GM12873 (cell line): ENCODE measurements around the gene FAM135A.
A peak's percentile ranks its signal among the peaks of the same experiment; 100 is the strongest.

Experiments
- CTCF ChIP-seq: IDR thresholded peaks from 2 replicates; pipeline ENCODE4 v1.5.1; 2012; ENCODE audit warnings: low read depth, mild to moderate bottlenecking, moderate library complexity, low read length, control low read depth; ENCODE audit not compliant: insufficient read depth; ENCODE audit errors: missing control alignments

FAM135A gene

GRCh38 chr6:70510600-70510999, 97.3 kb downstream of the FAM135A start:
- TF ChIP-seq CTCF: no peak

- no peak for TF ChIP-seq CTCF
These were observed 105.4 kb downstream of the FAM135A start for GRCh38 chr6:70518723-70519122.

GRCh38 chr6:70520575-70520974, 107.3 kb downstream of the FAM135A start:
- TF ChIP-seq CTCF: peak; percentile 33

GRCh38 chr6:70524721-70525286, 111.5 kb downstream of the FAM135A start:
- no peak for TF ChIP-seq CTCF

GRCh38 chr6:70527071-70527737, 113.9 kb downstream of the FAM135A start:
- TF ChIP-seq CTCF: no peak

GRCh38 chr6:70530023-70530422, 116.7 kb downstream of the FAM135A start:
- no peak for TF ChIP-seq CTCF

GRCh38 chr6:70531133-70531532, 117.8 kb downstream of the FAM135A start:
- no peak for TF ChIP-seq CTCF

GRCh38 chr6:70537266-70537665, 124.0 kb downstream of the FAM135A start:
- TF ChIP-seq CTCF: no peak
